ENCODE results near the gene QKI.
A peak's percentile ranks its signal among the peaks of the same experiment; 100 is the strongest.

QKI gene

GRCh38 chr6:163564534-163564933 lies 150.0 kb downstream of the QKI start:
- H3K36me3 Mint-ChIP-seq (ENCODE audit: insufficient read depth): peaks cover 10% of the 10 kb centered on the region
- H3K27ac Mint-ChIP-seq: no peak overlapping the region
- H3K4me3 Mint-ChIP-seq: no peak overlapping the region
- no peaks in the 10 kb centered on the region for H3K27me3 Mint-ChIP-seq
- DNase-seq (no peak), ATAC-seq (replicated peaks) (no peak)
- no peaks in the 10 kb centered on the region for H3K9me3 Mint-ChIP-seq
- peaks cover 3% of the 10 kb centered on the region in 2 donors for H3K4me1 Mint-ChIP-seq (ENCODE audit: low read depth in 2 of 2)

- H3K9me3 Mint-ChIP-seq: no peaks in the 10 kb centered on the region
- no peak for DNase-seq
- no peak overlapping the region for H3K27ac Mint-ChIP-seq
- no peak for ATAC-seq (replicated peaks)
- H3K36me3 Mint-ChIP-seq (ENCODE audit: insufficient read depth): peaks cover 11% of the 10 kb centered on the region
- H3K4me3 Mint-ChIP-seq: no peak overlapping the region
- no peaks in the 10 kb centered on the region for H3K27me3 Mint-ChIP-seq
- H3K4me1 Mint-ChIP-seq (ENCODE audit: low read depth in 2 of 2): peaks cover 2 to 3% of the 10 kb centered on the region in 2 donors
These were observed 150.6 kb downstream of the QKI start for GRCh38 chr6:163565140-163565539.

- H3K9me3 Mint-ChIP-seq: no peaks in the 10 kb centered on the region
- H3K27me3 Mint-ChIP-seq: no peaks in the 10 kb centered on the region
- no peak for DNase-seq
- peaks cover 14% of the 10 kb centered on the region for H3K36me3 Mint-ChIP-seq (ENCODE audit: insufficient read depth)
- no peak overlapping the region for H3K27ac Mint-ChIP-seq
- ATAC-seq (replicated peaks): no peak
- H3K4me3 Mint-ChIP-seq: no peak overlapping the region
- H3K4me1 Mint-ChIP-seq (ENCODE audit: low read depth in 2 of 2): no peaks in the 10 kb centered on the region
These were observed 151.5 kb downstream of the QKI start for GRCh38 chr6:163566056-163566455.

- Mint-ChIP-seq H3K27ac (no peak overlapping the region), H3K4me3 (no peak overlapping the region), H3K4me1 (ENCODE audit: low read depth in 2 of 2) (peaks cover 0 to 3% of the 10 kb centered on the region in 2 donors), H3K27me3 (no peaks in the 10 kb centered on the region), H3K9me3 (no peaks in the 10 kb centered on the region), H3K36me3 (ENCODE audit: insufficient read depth) (peaks cover 27% of the 10 kb centered on the region)
- no peak for DNase-seq
- ATAC-seq (replicated peaks): no peak
These were observed 153.8 kb downstream of the QKI start for GRCh38 chr6:163568275-163568674.

DNA sequence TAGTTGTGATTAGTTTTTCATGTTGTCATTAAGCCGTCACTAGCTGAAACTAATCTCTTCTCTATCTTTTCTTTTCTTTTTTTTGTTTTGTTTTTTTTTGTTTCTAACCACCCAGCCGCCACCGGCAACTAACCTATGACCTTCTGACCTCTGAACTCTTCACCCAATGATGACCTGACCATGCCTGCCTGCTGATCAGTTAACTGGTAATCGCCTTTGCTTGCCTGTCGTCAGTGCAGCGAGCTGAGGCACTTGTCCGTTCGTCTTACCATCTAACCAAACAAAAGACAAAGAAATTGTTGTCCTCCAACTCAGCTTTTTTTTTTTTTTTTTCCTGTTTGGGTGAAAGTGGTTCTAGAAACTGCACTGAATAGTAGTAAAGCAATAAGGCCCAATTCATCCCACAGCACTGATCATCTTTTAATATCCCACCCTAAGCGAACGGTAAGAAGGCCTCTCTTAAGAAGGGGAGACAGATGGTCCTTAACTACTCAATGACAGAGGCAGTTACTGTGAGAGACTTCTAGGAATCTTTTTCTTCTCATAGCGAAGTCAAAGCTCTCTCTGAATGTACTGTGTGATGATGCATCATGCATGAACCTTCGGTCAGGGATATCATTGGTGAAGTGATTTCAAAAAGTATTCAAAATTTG lies 156.2 kb downstream of the QKI start:
- no peak for ATAC-seq (replicated peaks)
- no peak for DNase-seq
- Mint-ChIP-seq H3K27ac (no peak overlapping the region), H3K4me1 (ENCODE audit: low read depth in 2 of 2) (peaks cover 0 to 3% of the 10 kb centered on the region in 2 donors), H3K9me3 (no peaks in the 10 kb centered on the region), H3K4me3 (no peak overlapping the region), H3K27me3 (no peaks in the 10 kb centered on the region), H3K36me3 (ENCODE audit: insufficient read depth) (peaks cover 27% of the 10 kb centered on the region)

DNA sequence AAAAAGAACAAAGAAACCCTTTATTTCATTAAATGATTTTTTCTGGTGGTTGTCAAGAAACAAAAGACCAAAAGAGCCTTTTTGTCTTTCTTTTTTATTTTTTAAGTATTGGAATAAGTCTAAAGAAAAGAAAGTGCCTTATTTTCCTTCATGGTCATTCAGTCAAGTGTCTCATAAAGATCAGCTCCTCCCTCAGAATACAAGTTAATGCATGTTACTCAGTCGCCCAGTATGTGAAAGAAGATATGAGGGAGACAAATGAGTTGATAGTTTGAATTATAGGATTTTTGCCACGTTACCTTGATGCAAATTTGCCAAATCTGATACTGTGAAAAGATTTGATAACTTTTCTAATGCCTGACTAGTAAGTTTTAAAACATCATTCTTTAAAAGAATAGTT lies 157.2 kb downstream of the QKI start:
- H3K9me3 Mint-ChIP-seq: no peaks in the 10 kb centered on the region
- peaks cover 21% of the 10 kb centered on the region for H3K36me3 Mint-ChIP-seq (ENCODE audit: insufficient read depth)
- peaks cover 0 to 3% of the 10 kb centered on the region in 2 donors for H3K4me1 Mint-ChIP-seq (ENCODE audit: low read depth in 2 of 2)

DNA sequence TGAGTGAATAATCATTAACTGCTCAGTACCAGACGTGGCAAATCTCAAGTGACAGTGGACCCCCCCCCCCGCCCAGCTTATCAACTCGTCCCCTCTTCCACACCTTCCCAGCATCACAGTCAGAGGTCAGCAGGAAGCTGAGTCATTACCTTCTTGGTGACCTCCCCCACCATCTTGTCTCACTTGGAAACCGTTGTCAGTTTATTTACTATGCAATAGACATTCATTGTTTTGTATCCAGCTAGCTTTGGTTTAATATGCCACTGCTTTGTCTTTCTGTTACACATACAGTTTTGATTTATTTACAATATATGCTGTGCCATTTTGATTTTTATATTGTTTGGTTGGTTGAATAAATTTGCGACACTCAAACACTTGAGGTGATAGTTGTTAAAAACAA lies 158.1 kb downstream of the QKI start:
- Mint-ChIP-seq H3K4me1 (ENCODE audit: low read depth in 2 of 2) (peaks cover 0 to 3% of the 10 kb centered on the region in 2 donors), H3K4me3 (no peak overlapping the region), H3K36me3 (ENCODE audit: insufficient read depth) (peaks cover 21% of the 10 kb centered on the region), H3K27ac (no peak overlapping the region), H3K27me3 (no peaks in the 10 kb centered on the region), H3K9me3 (no peaks in the 10 kb centered on the region)
- ATAC-seq (replicated peaks) (no peak), DNase-seq (no peak)

More for the DNA sequence above, 157.2 kb downstream of the QKI start:
- no peak for ATAC-seq (replicated peaks)
- H3K27me3 Mint-ChIP-seq: no peaks in the 10 kb centered on the region
- H3K27ac Mint-ChIP-seq: no peak overlapping the region
- H3K4me3 Mint-ChIP-seq: no peak overlapping the region
- no peak for DNase-seq

- H3K9me3 Mint-ChIP-seq: no peaks in the 10 kb centered on the region
- H3K4me3 Mint-ChIP-seq: no peak overlapping the region
- no peak for DNase-seq
- ATAC-seq (replicated peaks): no peak
- peaks cover 0 to 3% of the 10 kb centered on the region in 2 donors for H3K4me1 Mint-ChIP-seq (ENCODE audit: low read depth in 2 of 2)
- no peak overlapping the region for H3K27ac Mint-ChIP-seq
- no peaks in the 10 kb centered on the region for H3K27me3 Mint-ChIP-seq
- peaks cover 21% of the 10 kb centered on the region for H3K36me3 Mint-ChIP-seq (ENCODE audit: insufficient read depth)
These were observed 159.1 kb downstream of the QKI start for GRCh38 chr6:163573503-163574179.

- Mint-ChIP-seq H3K36me3 (ENCODE audit: insufficient read depth) (peaks cover 13% of the 10 kb centered on the region), H3K4me1 (ENCODE audit: low read depth in 2 of 2) (peaks cover 0 to 8% of the 10 kb centered on the region in 2 donors), H3K4me3 (no peak overlapping the region), H3K9me3 (no peaks in the 10 kb centered on the region), H3K27ac (no peak overlapping the region), H3K27me3 (no peaks in the 10 kb centered on the region)
- no peak for ATAC-seq (replicated peaks)
- DNase-seq: no peak
These were observed 161.6 kb downstream of the QKI start for GRCh38 chr6:163576114-163576513.

DNA sequence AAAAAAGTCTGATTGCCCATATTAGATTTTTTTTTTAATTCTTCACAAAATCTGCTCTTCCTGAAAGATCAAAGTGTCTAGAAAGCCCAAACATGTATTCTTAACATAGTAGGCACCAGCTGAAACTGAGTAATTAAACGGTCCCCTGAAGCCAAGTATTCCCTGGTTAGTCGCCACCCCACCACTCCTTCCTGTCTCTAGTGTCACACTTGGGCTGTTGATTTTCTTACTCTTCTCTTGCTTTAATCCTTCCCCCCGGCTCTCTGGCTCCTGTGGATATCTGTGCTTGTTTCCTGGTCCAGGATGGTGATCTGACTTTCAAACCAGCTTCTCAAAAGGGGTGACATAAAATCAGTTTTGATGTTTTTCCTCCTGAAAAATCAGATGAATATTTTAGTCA lies 162.9 kb downstream of the QKI start:
- Mint-ChIP-seq H3K9me3 (no peaks in the 10 kb centered on the region), H3K4me3 (no peak overlapping the region), H3K27ac (peak overlapping the region in 1 of 2 donors; percentile 0), H3K4me1 (ENCODE audit: low read depth in 2 of 2) (peaks cover 0 to 8% of the 10 kb centered on the region in 2 donors), H3K36me3 (ENCODE audit: insufficient read depth) (peaks cover 4% of the 10 kb centered on the region), H3K27me3 (no peaks in the 10 kb centered on the region)
- no peak for ATAC-seq (replicated peaks)
- DNase-seq: no peak

DNA sequence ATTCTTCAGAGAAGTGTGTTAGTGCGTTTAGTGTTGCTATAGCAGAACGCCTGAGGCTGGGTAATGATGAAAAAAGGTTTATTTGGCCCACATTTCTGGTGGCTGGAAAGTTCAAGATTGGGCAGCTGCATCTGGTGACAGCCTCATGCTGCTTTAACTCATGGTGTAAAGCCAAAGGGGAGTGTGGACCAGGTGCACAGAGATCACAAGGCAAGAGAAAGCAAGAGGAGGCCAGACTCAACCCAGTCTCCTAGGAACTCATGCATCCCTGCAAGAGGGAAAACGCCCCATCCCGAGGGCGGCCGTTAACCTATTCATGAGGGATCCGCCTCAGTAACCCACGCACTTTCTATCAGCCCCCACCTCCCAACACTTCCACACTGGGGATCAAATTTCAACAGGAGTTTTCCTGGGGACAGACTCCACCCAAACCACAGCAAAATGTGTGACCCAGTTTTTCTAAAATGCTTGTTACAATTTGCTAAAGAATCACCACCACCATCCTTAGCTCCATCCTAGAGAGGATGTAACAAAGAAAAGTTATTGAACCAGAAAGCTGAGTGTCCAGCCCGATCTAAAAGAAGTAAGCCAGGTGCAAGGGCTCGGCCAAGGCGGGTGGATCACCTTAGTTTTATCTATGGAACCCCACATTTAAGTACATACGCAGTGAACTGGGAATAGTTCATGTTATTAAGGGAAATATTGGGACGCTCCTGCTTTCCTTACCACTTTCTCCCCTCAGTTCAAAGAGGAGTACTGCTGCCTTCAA lies 164.8 kb downstream of the QKI start:
- Mint-ChIP-seq H3K9me3 (no peaks in the 10 kb centered on the region), H3K27me3 (peaks cover 0 to 5% of the 10 kb centered on the region in 2 donors), H3K4me1 (ENCODE audit: low read depth in 2 of 2) (peaks cover 0 to 5% of the 10 kb centered on the region in 2 donors), H3K27ac (no peak overlapping the region), H3K36me3 (ENCODE audit: insufficient read depth) (no peaks in the 10 kb centered on the region), H3K4me3 (no peak overlapping the region)
- ATAC-seq (replicated peaks): no peak
- DNase-seq: no peak

GRCh38 chr6:163579880-163580295 lies 165.4 kb downstream of the QKI start:
- ATAC-seq (replicated peaks): no peak
- peaks cover 0 to 5% of the 10 kb centered on the region in 2 donors for H3K27me3 Mint-ChIP-seq
- no peaks in the 10 kb centered on the region for H3K9me3 Mint-ChIP-seq
- no peak for DNase-seq
- no peaks in the 10 kb centered on the region for H3K36me3 Mint-ChIP-seq (ENCODE audit: insufficient read depth)
- H3K4me3 Mint-ChIP-seq: no peak overlapping the region
- no peak overlapping the region for H3K27ac Mint-ChIP-seq
- peaks cover 0 to 5% of the 10 kb centered on the region in 2 donors for H3K4me1 Mint-ChIP-seq (ENCODE audit: low read depth in 2 of 2)

- DNase-seq (no peak), ATAC-seq (replicated peaks) (no peak)
- Mint-ChIP-seq H3K27ac (no peak overlapping the region), H3K27me3 (peaks cover 0 to 5% of the 10 kb centered on the region in 2 donors), H3K36me3 (ENCODE audit: insufficient read depth) (no peaks in the 10 kb centered on the region), H3K9me3 (no peaks in the 10 kb centered on the region), H3K4me1 (ENCODE audit: low read depth in 2 of 2) (peaks cover 0 to 5% of the 10 kb centered on the region in 2 donors), H3K4me3 (no peak overlapping the region)
These were observed 166.0 kb downstream of the QKI start for GRCh38 chr6:163580311-163581030.

Measured in effector memory CD8-positive, alpha-beta T cell (primary cell).